Hindlimb muscle (tissue), 1 donor: ENCODE data around the gene SLMAP. TPM values are rescaled to one million over a fixed set of nuclear protein-coding genes. Genes with fewer than 3 reads are reported as not detected.

Source experiments
- DNase-seq: peaks from one replicate; pipeline ENCODE4 v3.0.0-alpha.2; 2013
- polyA plus RNA-seq: library from polyadenylated mRNA; unstranded; fragments of 120-200 nt; gene quantifications from one replicate; pipeline ENCODE4 v1.2.1, GENCODE V29; 2013; ENCODE audit not compliant: insufficient read length

Gene SLMAP
- polyA plus RNA-seq, 1 donor = 51.0 TPM

DNA sequence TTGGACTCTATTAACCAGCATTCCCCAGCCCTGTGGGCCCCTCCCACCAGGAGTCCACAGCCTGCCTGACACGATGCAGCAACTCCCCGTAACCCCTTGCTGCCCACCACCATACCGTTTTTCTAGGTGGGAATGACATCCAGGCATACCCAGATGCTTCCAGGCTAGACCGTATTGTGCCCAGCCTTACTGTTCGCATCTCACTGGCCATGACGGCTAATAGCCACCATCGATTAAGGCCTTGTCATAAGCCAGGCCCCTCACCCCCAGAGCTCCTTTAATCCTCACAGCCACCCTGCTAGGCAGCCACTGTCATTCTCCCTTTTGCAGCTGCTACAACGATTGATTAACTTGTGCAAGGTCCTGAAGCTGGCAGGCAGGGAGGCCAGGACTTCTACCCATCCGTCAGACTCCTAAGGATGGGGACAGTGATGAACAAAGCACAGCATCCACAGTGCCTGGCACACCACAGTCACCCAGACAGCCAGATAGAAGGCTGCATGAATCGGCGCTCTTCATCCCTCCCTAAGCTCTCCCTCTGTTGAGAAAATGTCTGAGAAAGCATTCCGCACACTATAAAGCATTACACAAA is 192.1 kb downstream of the SLMAP start:
- DNase-seq = no peak

- DNase-seq = no peak
Measured at GRCh38 chr3:57948781-57949242, 192.7 kb downstream of the SLMAP start.

GRCh38 chr3:57949344-57949743 is 193.2 kb downstream of the SLMAP start:
- no peak for DNase-seq

DNA sequence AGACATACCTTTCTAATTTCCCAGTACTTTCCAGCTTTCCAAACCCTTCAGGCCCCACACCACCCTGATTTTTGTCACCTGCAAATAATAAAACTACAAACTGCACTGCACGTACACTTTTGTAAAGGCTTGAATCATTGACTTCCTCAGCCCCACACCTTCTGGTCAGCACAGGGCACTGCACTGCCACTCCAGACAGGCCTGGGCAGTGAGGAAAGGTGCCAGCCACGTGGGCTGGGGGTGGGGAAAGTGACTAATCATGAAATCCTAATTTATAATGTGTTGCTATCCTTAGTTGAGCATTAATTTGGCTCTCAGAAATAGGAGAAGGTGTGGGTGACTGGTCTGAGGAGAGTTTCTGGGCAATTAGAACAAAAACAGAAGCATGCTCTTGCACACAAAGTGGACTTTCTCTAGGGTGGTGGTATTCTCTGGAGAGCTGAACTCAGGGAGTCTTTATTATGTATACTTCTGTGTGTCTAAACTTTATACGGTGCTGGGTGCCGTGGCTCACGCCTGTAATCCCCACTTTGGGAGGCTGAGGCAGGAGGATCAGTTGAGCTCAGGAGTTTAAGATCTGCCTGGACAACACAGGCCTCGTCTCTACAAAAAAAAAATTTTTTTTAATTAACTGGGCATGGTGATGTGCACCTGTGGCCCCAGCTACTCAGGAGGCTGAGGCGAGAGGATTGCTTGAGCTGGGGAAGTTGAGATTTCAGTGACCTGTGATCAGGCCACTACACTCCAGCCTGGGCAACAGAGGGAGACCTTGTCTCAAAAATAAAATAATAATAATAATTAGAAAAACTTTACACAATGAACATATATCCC is 193.9 kb downstream of the SLMAP start:
- DNase-seq = no peak

DNA sequence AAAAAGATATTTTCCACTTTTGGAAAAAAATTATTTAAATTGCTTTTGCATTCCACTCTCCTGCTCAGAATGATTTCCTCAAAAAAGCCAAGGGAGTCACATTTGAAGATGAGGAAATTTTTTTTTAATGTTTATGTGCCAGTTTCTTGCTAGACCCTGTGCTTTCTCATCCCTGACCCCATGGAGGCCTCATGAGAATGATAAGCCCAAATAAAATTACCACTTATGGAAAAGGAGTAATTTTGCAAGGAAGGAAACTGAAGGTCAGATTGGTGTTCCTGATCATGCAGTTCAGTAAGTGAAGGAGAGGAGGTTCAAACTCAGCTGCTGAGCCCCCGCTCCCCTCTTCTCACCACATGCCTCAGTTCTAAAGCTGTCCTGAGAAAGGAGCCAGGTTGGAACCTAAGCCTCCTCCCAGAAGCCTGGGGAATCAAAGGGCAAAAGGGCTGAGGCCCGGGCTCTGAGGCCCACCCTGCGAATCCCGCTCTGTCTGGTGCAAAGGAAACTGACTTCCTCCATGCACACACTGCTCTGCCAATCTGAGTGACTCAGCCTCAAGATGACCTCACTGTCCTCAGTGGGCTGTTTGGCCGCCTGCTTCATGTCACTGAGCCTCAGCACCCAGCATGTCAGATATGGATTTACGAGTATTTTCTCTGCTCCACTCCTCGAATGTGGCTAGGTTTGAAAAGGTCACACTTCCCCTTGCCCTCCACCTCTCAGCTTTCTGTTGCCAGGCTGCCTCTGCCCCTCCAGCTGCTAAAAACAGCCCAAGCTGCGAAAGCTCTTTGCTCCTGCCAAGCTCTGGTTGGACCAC is 195.2 kb downstream of the SLMAP start:
- DNase-seq = peak; percentile 55

DNA sequence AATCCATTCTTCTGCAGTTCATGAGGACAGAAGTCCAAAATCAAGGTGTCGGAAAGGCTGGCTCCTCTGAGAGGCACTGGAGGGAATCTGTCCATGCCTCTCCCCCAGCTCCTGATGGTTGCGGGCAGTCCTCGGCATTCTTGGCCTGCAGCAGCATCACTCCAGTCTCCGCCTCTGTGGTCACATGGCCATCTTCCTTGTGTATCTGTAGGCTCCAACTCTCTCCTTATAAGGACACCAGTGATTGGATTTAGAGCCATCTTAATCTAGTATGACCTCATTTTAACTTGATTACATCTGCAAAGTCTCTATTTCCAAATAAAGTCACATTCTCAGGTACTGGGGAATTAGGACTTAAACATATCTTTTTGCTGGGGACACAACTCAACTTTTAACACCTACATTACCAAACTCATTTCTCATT is 196.1 kb downstream of the SLMAP start:
- peak; percentile 41 for DNase-seq

- DNase-seq = no peak
Measured at GRCh38 chr3:57952651-57953050, 196.5 kb downstream of the SLMAP start.

DNA sequence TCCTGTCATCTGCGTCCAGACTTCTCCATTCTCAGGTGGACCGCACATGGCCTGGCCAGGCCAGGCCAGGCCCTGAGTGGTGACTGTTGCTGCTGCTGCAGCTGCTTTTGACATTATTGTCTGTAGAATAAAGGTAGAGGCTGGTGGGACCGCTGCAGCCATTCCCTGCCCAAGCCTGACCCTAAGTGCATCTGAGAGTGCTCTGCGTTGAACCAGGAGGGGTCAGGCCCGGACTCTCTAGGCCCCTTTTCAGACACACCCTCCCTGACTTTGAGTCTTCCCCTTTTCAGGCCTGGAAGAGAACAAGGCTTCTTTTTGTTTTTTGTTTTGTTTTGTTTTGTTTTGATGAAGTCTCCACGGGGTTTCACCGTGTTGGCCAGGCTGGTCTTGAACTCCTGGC is 197.5 kb downstream of the SLMAP start:
- DNase-seq = no peak

DNA sequence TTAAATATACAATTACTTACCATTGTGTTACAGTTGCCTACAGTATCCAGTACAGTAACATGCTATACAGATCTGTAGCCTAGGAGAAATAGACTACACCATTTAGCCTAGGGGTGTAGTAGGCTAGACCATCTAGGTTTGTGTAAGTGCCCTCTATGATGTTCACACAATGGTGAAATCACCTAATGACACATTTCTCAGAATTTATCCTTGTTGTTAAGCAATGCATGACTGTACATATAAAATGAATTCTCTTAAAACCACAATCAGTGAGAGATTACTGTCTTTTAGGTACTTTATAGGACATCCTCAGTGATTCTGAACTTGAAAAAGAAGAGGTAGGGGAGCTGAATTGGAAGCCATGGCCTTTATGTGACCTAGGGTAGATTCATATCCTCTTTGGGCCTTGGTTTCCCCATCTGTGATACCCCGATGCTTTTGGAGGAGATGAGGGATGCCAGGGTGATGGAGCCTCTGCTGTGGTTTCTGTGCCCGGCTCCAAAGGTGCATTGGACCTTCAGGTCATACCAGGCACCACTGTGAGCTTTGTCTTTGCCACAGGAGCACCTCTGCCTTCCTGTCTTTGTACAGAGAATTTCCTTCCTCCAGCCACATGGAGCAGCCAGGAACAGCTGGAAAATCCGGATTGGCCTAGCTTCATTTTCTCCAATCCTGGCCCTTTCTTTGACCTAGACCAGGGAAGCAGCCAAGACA is 200.2 kb downstream of the SLMAP start:
- DNase-seq = no peak

GRCh38 chr3:57956833-57957174 is 200.7 kb downstream of the SLMAP start:
- DNase-seq = no peak

DNA sequence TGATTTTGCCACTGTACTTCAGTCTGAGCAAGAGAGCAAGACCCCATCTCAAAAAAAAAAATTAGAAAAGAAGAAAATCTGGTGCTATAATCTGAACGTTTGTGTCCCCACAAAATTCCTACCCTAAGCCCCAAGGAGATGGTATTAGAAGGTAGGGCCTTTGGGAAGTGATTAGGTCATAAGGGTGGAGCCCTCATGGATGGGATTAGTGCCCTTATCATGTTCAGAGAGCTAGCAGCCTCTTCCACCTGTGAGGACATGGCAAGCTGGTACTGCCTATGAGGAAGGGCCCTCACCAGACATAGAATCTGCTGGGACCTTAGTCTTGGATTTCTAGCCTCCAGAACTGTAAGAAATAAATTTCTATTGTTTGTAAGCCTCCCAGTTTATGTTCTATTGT is 201.7 kb downstream of the SLMAP start:
- DNase-seq = no peak

GRCh38 chr3:57958642-57959422 is 202.7 kb downstream of the SLMAP start:
- DNase-seq = no peak

DNA sequence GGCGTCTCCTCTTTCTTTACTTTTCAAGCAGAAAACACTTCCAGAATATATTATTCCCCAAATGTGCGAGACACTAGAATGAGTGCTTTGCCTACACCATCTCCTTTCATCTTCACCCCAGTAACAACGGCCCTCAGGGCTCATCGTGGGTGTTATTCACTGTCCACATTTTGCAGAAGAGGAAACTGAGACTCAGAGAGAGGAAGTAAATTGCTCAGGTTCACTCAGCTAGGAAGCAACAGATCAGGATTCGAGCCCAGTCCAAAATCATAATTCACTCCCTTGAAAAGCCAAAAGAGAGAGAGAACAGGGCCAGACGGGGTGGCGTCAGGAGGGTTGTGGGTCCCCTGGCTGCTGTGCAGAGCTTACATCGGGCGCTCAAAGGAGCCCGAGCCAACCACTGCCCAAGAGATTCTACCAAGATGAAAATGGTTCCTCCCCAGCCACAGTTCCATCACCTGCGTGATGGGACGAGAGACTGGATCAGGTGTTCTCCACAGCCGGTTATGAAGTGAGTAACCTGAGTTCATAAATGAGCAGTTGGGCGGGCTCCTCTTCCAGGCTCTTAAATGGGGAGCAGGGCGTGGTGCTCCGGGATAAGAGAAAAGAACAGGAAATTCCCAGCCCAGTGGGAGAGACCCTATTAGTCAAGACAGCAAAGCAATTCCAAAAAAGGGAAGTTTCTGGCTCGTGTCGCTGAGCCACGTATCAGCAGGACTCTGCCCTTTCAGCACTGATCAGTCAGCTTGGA is 203.5 kb downstream of the SLMAP start:
- peak; percentile 68 for DNase-seq

DNA sequence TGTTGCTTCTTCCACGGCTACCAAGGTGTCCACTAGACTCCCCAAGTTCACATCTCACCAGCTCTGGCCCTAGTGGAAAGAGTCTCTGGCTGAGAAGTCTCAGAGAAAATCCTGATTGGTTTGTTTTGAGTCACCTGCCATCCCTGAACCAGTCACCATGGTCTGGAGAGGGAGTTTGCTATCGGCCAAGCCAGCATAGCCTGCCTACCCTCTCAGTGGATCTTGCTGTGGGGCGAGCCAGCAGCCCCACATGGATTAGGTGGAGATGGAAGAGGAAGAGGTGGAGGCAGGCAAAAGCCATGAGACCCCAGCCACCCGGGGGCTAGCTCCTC is 204.0 kb downstream of the SLMAP start:
- no peak for DNase-seq

GRCh38 chr3:57961177-57961827 is 205.2 kb downstream of the SLMAP start:
- DNase-seq = no peak

DNA sequence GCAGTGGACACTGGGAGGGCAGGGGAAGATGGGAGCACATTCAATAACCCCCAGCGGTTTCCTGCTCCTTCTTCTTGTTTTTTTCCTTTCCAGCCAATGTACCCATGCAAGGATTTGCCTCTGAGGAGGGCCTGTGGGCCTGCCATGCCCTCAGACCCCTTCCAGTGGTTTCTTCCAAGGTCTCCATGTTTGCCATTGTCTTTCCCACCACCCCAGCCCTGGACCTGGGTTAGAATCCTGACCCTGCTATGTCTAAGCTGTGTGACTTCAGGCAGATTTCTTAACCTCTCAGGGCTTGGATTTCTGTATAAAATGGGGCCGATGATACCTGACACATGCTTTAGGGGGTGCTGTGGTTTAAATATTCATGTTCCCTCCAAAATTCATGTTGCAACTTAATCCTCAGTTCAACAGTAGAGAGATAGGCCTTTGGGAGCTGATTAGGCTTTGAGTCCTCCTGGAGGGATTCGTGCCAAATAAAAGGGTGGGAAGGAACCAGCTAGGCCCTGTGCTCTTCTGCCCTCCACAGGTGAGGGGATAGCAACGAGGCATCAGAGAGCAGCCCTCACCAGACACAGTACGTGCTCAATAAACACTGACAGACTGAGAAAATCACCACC is 205.8 kb downstream of the SLMAP start:
- DNase-seq = no peak

DNA sequence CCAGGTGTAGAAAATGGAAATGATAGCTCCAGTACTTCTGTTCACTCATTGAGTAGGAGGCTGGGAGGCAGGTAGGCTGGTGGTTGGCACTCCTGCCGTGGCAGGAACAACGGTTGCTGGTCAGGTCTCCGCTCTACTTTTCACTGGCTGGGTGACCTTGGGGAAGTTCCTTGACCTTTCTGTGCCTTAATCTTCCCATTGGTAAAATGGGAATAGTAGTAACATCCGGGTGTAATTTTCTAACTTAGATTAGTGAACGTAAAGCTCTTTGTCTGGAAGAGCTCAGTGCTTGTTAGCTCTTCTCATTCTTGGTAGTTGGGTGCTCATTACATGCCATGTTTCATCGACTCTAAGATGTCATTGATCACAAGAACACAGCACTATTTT is 206.3 kb downstream of the SLMAP start:
- DNase-seq = no peak

DNA sequence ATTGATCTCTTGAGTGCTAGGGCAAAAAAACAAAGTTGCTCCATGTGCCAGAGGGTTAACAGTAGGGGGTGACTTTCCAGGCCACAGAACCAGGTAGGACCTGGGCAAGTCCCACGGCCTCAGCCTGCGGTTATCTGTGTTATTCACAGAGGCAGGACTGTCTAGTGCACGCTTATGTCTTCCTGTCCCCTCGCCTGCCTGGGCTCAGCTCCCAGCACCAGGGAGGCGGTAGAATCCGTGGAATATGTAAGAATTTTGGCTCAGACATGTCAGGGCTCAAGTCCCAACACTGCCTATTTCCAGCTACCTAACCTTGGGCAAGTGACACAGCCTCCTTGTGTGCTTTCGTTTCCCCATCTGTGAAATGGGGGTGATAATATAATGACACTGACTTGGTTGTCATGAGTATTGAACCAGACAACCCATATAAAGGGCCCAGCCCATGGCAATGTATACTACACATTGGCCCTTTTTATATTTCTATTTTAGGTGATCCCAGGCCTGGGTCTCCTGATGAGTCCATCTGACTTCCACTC is 207.8 kb downstream of the SLMAP start:
- DNase-seq = no peak

GRCh38 chr3:57966829-57967228 is 210.7 kb downstream of the SLMAP start:
- DNase-seq = no peak

DNA sequence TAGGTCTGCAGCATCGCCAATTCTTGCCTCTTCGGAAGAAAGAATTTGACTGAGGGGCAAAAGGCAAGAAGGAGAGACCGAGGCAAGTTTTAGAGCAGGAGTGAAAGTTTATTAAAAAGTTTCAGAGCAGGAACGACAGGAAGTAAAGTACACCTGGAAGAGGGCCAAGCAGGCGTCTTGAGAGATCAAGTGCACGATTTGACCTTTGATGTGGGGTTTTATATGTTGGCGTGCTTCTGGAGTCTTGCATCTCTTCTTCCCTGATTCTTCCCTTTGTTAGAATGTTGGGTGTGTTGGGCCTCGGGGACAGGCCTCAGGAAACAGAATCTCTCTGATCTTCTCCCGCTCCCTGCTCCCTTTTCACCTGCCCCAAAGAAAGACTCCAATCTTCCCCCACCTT is 211.5 kb downstream of the SLMAP start:
- DNase-seq = no peak
